HAP-1 (cell line): ENCODE measurements around the gene RNPS1.

ENCODE experiments used
- DNase-seq, 2 experiments: peaks; one replicate each; pipeline ENCODE4 v3.0.0-alpha.2; 2016 to 2020; ENCODE audit warnings: low spot score in 2 of 2
- H3K27me3 ChIP-seq: fragments of 250-450 bp; sonication (Bioruptor Pico); 2 replicates; pipeline ENCODE4 v1.5.1; 2020; ENCODE audit warnings: low read depth, mild to moderate bottlenecking, moderate library complexity
- H3K36me3 ChIP-seq: fragments of 250-450 bp; sonication (Bioruptor Pico); replicated peaks from 2 replicates; pipeline ENCODE4 v1.5.1; 2020; ENCODE audit warnings: mild to moderate bottlenecking
- H3K4me1 ChIP-seq: fragments of 250-450 bp; sonication (Bioruptor Pico); 2 replicates; pipeline ENCODE4 v1.5.1; 2020; ENCODE audit warnings: mild to moderate bottlenecking
- H3K4me3 ChIP-seq: fragments of 250-450 bp; sonication (Bioruptor Pico); 2 replicates; pipeline ENCODE4 v1.5.1; 2020; ENCODE audit warnings: mild to moderate bottlenecking, moderate library complexity
- H3K9me3 ChIP-seq: fragments of 250-450 bp; sonication (Bioruptor Pico); 2 replicates; pipeline ENCODE4 v1.5.1; 2020; ENCODE audit warnings: mild to moderate bottlenecking, moderate library complexity
- in situ Hi-C: fragments of 300-500 bp; cut with MboI; formaldehyde crosslinking; loops from 3 replicates; pipeline ENCODE4 v1.14.3; 2020; ENCODE audit warnings: low sequenced_read_pairs, inconsistent platforms, mixed read lengths

Gene RNPS1

GRCh38 chr16:2238838-2239675 lies 28.9 kb downstream of the RNPS1 start:
- no peaks in the 10 kb centered on the region for H3K9me3 ChIP-seq
- DNase-seq: peak in 1 of 2 experiments; percentile 39
- in situ Hi-C loops: no loop called here
- peaks cover 43% of the 10 kb centered on the region for H3K36me3 ChIP-seq
- H3K4me3 ChIP-seq: no peak overlapping the region
- no peaks in the 10 kb centered on the region for H3K27me3 ChIP-seq
- H3K4me1 ChIP-seq: no peaks in the 10 kb centered on the region

GRCh38 chr16:2238150-2238837 lies 29.6 kb downstream of the RNPS1 start:
- in situ Hi-C loops: no loop called here
- DNase-seq: no peak

GRCh38 chr16:2237493-2238149 lies 30.3 kb downstream of the RNPS1 start:
- peaks cover 43% of the 10 kb centered on the region for H3K36me3 ChIP-seq

More at GRCh38 chr16:2238150-2238837, 29.6 kb downstream of the RNPS1 start:
- H3K9me3 ChIP-seq: no peaks in the 10 kb centered on the region
- H3K36me3 ChIP-seq: peaks cover 43% of the 10 kb centered on the region
- no peak overlapping the region for H3K4me3 ChIP-seq
- no peaks in the 10 kb centered on the region for H3K4me1 ChIP-seq
- no peaks in the 10 kb centered on the region for H3K27me3 ChIP-seq

GRCh38 chr16:2237102-2237482 lies 30.8 kb downstream of the RNPS1 start:
- Histone ChIP-seq H3K4me3 (no peak overlapping the region), H3K9me3 (no peaks in the 10 kb centered on the region), H3K36me3 (peaks cover 42% of the 10 kb centered on the region), H3K4me1 (no peaks in the 10 kb centered on the region), H3K27me3 (no peaks in the 10 kb centered on the region)
- DNase-seq: peak in 1 of 2 experiments; percentile 38
- in situ Hi-C loops: no loop called here

More at GRCh38 chr16:2237493-2238149, 30.3 kb downstream of the RNPS1 start:
- no peaks in the 10 kb centered on the region for H3K27me3 ChIP-seq
- H3K4me1 ChIP-seq: no peaks in the 10 kb centered on the region
- in situ Hi-C loops: no loop called here
- H3K4me3 ChIP-seq: no peak overlapping the region
- DNase-seq: no peak
- no peaks in the 10 kb centered on the region for H3K9me3 ChIP-seq

GRCh38 chr16:2236337-2237101 lies 31.4 kb downstream of the RNPS1 start, which contains the start of gene DNASE1L2:
DNASE1L2 (plus strand) TSS chr16:2236444; CDS start chr16:2236817, 373 bp downstream.
- Histone ChIP-seq H3K4me1 (no peaks in the 10 kb centered on the region), H3K36me3 (peaks cover 43% of the 10 kb centered on the region), H3K9me3 (no peaks in the 10 kb centered on the region), H3K27me3 (no peaks in the 10 kb centered on the region), H3K4me3 (no peak within 1 kb of the TSS)
- in situ Hi-C loops: no loop called here
- DNase-seq: peak in 1 of 2 experiments; percentile 56

GRCh38 chr16:2235695-2236336 lies 32.1 kb downstream of the RNPS1 start:
- in situ Hi-C loops: no loop called here
- Histone ChIP-seq H3K4me1 (no peaks in the 10 kb centered on the region), H3K9me3 (no peaks in the 10 kb centered on the region), H3K27me3 (no peaks in the 10 kb centered on the region), H3K36me3 (peaks cover 47% of the 10 kb centered on the region), H3K4me3 (no peak overlapping the region)
- no peak for DNase-seq

- in situ Hi-C loops: no loop called here
- no peaks in the 10 kb centered on the region for H3K9me3 ChIP-seq
- H3K4me1 ChIP-seq: no peaks in the 10 kb centered on the region
- no peaks in the 10 kb centered on the region for H3K27me3 ChIP-seq
- H3K36me3 ChIP-seq: peaks cover 47% of the 10 kb centered on the region
- DNase-seq: no peak
- no peak overlapping the region for H3K4me3 ChIP-seq
Observed at GRCh38 chr16:2235234-2235651, 32.7 kb downstream of the RNPS1 start.

- in situ Hi-C loops: no loop called here
- H3K4me1 ChIP-seq: no peaks in the 10 kb centered on the region
- H3K36me3 ChIP-seq: peaks cover 48% of the 10 kb centered on the region
- H3K9me3 ChIP-seq: no peaks in the 10 kb centered on the region
- no peak for DNase-seq
- H3K4me3 ChIP-seq: no peak overlapping the region
- no peaks in the 10 kb centered on the region for H3K27me3 ChIP-seq
Observed at GRCh38 chr16:2234813-2235170, 33.1 kb downstream of the RNPS1 start.

- H3K4me1 ChIP-seq: no peaks in the 10 kb centered on the region
- H3K9me3 ChIP-seq: no peaks in the 10 kb centered on the region
- in situ Hi-C loops: no loop called here
- H3K4me3 ChIP-seq: no peak overlapping the region
- peaks cover 49% of the 10 kb centered on the region for H3K36me3 ChIP-seq
- H3K27me3 ChIP-seq: no peaks in the 10 kb centered on the region
- no peak for DNase-seq
Observed at GRCh38 chr16:2233872-2234812, 33.8 kb downstream of the RNPS1 start.

GRCh38 chr16:2233046-2233775 lies 34.7 kb downstream of the RNPS1 start:
- no peak for DNase-seq
- Histone ChIP-seq H3K4me1 (no peaks in the 10 kb centered on the region), H3K9me3 (no peaks in the 10 kb centered on the region), H3K27me3 (no peaks in the 10 kb centered on the region), H3K4me3 (no peak overlapping the region), H3K36me3 (peaks cover 59% of the 10 kb centered on the region)
- in situ Hi-C loops: no loop called here

GRCh38 chr16:2232094-2232990 lies 35.6 kb downstream of the RNPS1 start:
- H3K4me1 ChIP-seq: no peaks in the 10 kb centered on the region
- H3K4me3 ChIP-seq: no peak overlapping the region
- no peaks in the 10 kb centered on the region for H3K27me3 ChIP-seq
- no peaks in the 10 kb centered on the region for H3K9me3 ChIP-seq
- peaks cover 63% of the 10 kb centered on the region for H3K36me3 ChIP-seq
- in situ Hi-C loops: no loop called here
- DNase-seq: no peak
